Ovary (tissue), 3 donors: ENCODE measurements around the gene BRMS1.

Source experiments
- EP300 ChIP-seq: sonication (generic); formaldehyde crosslinking; IDR thresholded peaks from one replicate; pipeline ENCODE4 v1.6.1; 2017; ENCODE audit warnings: antibody characterized with exemption
- POLR2A ChIP-seq: fragments of 450-650 bp; IDR thresholded peaks from one replicate; pipeline ENCODE4 v1.6.1; 2017; ENCODE audit warnings: antibody characterized with exemption, mild to moderate bottlenecking, moderate library complexity
- TF ChIP-seq, protein P1 (sequence below), 3 donors: fragments of 450-650 bp in 2 of 3; fragments of 200-600 bp in 1 of 3; IDR thresholded peaks; one replicate each; pipeline versions ENCODE4 v1.5.1 to v1.8.0; 2016 to 2022; ENCODE audit warnings: antibody characterized with exemption in 3 of 3, mild to moderate bottlenecking in 1 of 3
- donor health status: DM: no; HTN: no; CAD: no.

- TF ChIP-seq EP300 (no peak), POLR2A (no peak)
- TF ChIP-seq, protein P1, sequence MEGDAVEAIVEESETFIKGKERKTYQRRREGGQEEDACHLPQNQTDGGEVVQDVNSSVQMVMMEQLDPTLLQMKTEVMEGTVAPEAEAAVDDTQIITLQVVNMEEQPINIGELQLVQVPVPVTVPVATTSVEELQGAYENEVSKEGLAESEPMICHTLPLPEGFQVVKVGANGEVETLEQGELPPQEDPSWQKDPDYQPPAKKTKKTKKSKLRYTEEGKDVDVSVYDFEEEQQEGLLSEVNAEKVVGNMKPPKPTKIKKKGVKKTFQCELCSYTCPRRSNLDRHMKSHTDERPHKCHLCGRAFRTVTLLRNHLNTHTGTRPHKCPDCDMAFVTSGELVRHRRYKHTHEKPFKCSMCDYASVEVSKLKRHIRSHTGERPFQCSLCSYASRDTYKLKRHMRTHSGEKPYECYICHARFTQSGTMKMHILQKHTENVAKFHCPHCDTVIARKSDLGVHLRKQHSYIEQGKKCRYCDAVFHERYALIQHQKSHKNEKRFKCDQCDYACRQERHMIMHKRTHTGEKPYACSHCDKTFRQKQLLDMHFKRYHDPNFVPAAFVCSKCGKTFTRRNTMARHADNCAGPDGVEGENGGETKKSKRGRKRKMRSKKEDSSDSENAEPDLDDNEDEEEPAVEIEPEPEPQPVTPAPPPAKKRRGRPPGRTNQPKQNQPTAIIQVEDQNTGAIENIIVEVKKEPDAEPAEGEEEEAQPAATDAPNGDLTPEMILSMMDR (IDR thresholded peaks at IDR 0.05): no peak
Observed at GRCh38 chr11:66366844-66367477, 22.1 kb upstream of the BRMS1 start.
